ENCODE results near the gene CGB7. TPM values are rescaled to one million over a fixed set of nuclear protein-coding genes. Genes with fewer than 3 reads are reported as not detected.
"Not testable (repeated sequence)": the region's sequence is repeated elsewhere in the genome, so short reads cannot be mapped to it uniquely, and the experiment has no call there.

The CGB7 gene
- total RNA-seq, 1 donor from 2014 or later, result not detected

GRCh38 chr19:49074869-49075268 is 17.3 kb upstream of the CGB7 start:
- intact Hi-C loops (cut with micrococcal nuclease), result loop anchor here (1.0 kb wide), 1 partner anchor 70 kb away; no protein-coding TSS in a partner anchor

- intact Hi-C loops (cut with micrococcal nuclease), result no loop called here
These were observed 16.2 kb upstream of the CGB7 start for GRCh38 chr19:49073514-49074378.

GRCh38 chr19:49071860-49072547 is 14.5 kb upstream of the CGB7 start:
- intact Hi-C loops (cut with micrococcal nuclease), result no loop called here

- intact Hi-C loops (cut with micrococcal nuclease), result no loop called here
These were observed 12.9 kb upstream of the CGB7 start for GRCh38 chr19:49070416-49070815.

GRCh38 chr19:49069026-49069425 is 11.5 kb upstream of the CGB7 start:
- intact Hi-C loops (cut with micrococcal nuclease), result no loop called here

GRCh38 chr19:49067554-49067953 is 10.0 kb upstream of the CGB7 start:
- intact Hi-C loops (cut with micrococcal nuclease), result no loop called here

GRCh38 chr19:49065905-49066512 is 8.5 kb upstream of the CGB7 start:
- intact Hi-C loops (cut with micrococcal nuclease), result no loop called here

GRCh38 chr19:49064768-49065611 is 7.4 kb upstream of the CGB7 start, which contains the start of gene NTF4:
NTF4 (minus strand) TSS chr19:49064818; CDS start chr19:49061997, 2,821 bp downstream.
- intact Hi-C loops (cut with micrococcal nuclease), result no loop called here

GRCh38 chr19:49064029-49064629 is 6.6 kb upstream of the CGB7 start:
- intact Hi-C loops (cut with micrococcal nuclease), result no loop called here

- intact Hi-C loops (cut with micrococcal nuclease), result no loop called here
These were observed 3.9 kb upstream of the CGB7 start for GRCh38 chr19:49061445-49061844.

GRCh38 chr19:49061000-49061399 is 3.5 kb upstream of the CGB7 start:
- intact Hi-C loops (cut with micrococcal nuclease), result no loop called here

- intact Hi-C loops (cut with micrococcal nuclease), result loop anchor here (5.0 kb wide), 1 partner anchor 42 kb away; the partner anchor contains the start of gene LHB
These were observed 1.5 kb upstream of the CGB7 start for GRCh38 chr19:49059053-49059452.

- intact Hi-C loops (cut with micrococcal nuclease), result loop anchor here (5.0 kb wide), 1 partner anchor 41 kb away; the partner anchor contains the start of gene LHB
These were observed 1.0 kb upstream of the CGB7 start for GRCh38 chr19:49058562-49058961.

- intact Hi-C loops (cut with micrococcal nuclease), result loop anchor here (5.0 kb wide), 1 partner anchor 40 kb away; the partner anchor contains the start of gene LHB
These were observed 500 bp downstream of the CGB7 start for GRCh38 chr19:49056902-49057596.

- intact Hi-C loops (cut with micrococcal nuclease), result loop anchor here (5.0 kb wide), 1 partner anchor 39 kb away; the partner anchor contains the start of gene LHB
These were observed 1.2 kb downstream of the CGB7 start for GRCh38 chr19:49056101-49056901.

- intact Hi-C loops (cut with micrococcal nuclease), result not testable (repeated sequence)
These were observed 7.0 kb downstream of the CGB7 start for GRCh38 chr19:49050376-49051033.

GRCh38 chr19:49049834-49050233 is 7.7 kb downstream of the CGB7 start:
- intact Hi-C loops (cut with micrococcal nuclease), result not testable (repeated sequence)

- intact Hi-C loops (cut with micrococcal nuclease), result not testable (repeated sequence)
These were observed 8.5 kb downstream of the CGB7 start, which contains the start of gene CGB8 for GRCh38 chr19:49049011-49049410. CGB8 (minus strand) TSS chr19:49049111; CDS start chr19:49048739, 372 bp downstream.

Data from T-helper 1 cell treated with Interleukin-12 subunit alpha and Interleukin-12 subunit beta and Interleukin-4 antibody, amounts not matched to agents 30 ng/mL and 1 ng/mL, for 36 hours (primary cell).